SK-N-SH (cell line): ENCODE measurements around the gene C1QTNF8. TPM values are rescaled to one million over a fixed set of nuclear protein-coding genes. Genes with fewer than 3 reads are reported as not detected.

Experiments
- CTCF ChIA-PET: fragments of 300-600, 350-600 bp; formaldehyde crosslinking; extraction: SDS; loops from one replicate; lab custom pipeline; 2021; lab: Yijun Ruan, JAX
- POLR2A ChIA-PET: fragments of 350-600 bp; sonication (Branson Sonifier 250); formaldehyde crosslinking; extraction: SDS; loops from one replicate; lab custom pipeline; 2020; ENCODE audit warnings: antibody characterized with exemption, inconsistent platforms; lab: Yijun Ruan, JAX
- DNase-seq: peaks from one replicate; pipeline ENCODE4 v3.0.0; 2012
- H2AFZ ChIP-seq: fragments of 200-600 bp; sonication (generic); 2 replicates; pipeline ENCODE4 v1.8.1; 2016; ENCODE audit warnings: antibody characterized with exemption, mild to moderate bottlenecking, low read depth
- H3F3A ChIP-seq: fragments of 200-600 bp; sonication (generic); replicated peaks from 2 replicates; pipeline ENCODE3; 2016; ENCODE audit warnings: antibody characterized with exemption, mild to moderate bottlenecking; ENCODE audit not compliant: insufficient read depth
- H3K27ac ChIP-seq, 2 experiments: fragments of 200-500 bp in 1 of 2; fragments of 200-600 bp in 1 of 2; sonication (Bioruptor generic) in 1 of 2; sonication (generic), shearing (Covaris generic) in 1 of 2; 2 replicates each; pipeline versions ENCODE4 v1.5.1 to v1.6.1; 2014 to 2016; ENCODE audit warnings: low read depth in 2 of 2, inconsistent platforms in 1 of 2, low read length in 1 of 2, mild to moderate bottlenecking in 1 of 2, mixed read lengths in 1 of 2
- H3K27me3 ChIP-seq: fragments of 200-600 bp; sonication (generic), shearing (Covaris generic); 2 replicates; pipeline ENCODE4 v1.6.1; 2016; ENCODE audit warnings: mixed run types; ENCODE audit not compliant: insufficient read depth
- H3K36me3 ChIP-seq, 2 experiments: fragments of 200-500 bp in 1 of 2; fragments of 200-600 bp in 1 of 2; sonication (Bioruptor generic) in 1 of 2; sonication (generic) in 1 of 2; replicated peaks in 1 of 2; 2 replicates each; pipeline versions ENCODE3 to v1.5.1; 2014 to 2016; ENCODE audit warnings: low read length in 1 of 2, mild to moderate bottlenecking in 1 of 2; ENCODE audit not compliant: insufficient read depth in 2 of 2, control insufficient read depth in 1 of 2
- H3K4me1 ChIP-seq, 2 experiments: fragments of 200-500 bp in 1 of 2; fragments of 200-600 bp in 1 of 2; sonication (Bioruptor generic) in 1 of 2; sonication (generic), shearing (Covaris generic) in 1 of 2; 2 replicates each; pipeline versions ENCODE4 v1.5.1 to v1.6.1; 2014 to 2016; ENCODE audit warnings: low read depth in 1 of 2, low read length in 1 of 2, mixed run types in 1 of 2; ENCODE audit not compliant: insufficient read depth in 2 of 2, control insufficient read depth in 1 of 2
- H3K4me2 ChIP-seq: fragments of 200-600 bp; sonication (generic), shearing (Covaris generic); 2 replicates; pipeline ENCODE4 v1.6.1; 2017; ENCODE audit warnings: mixed run types
- H3K4me3 ChIP-seq, 2 experiments: fragments of 200-500 bp in 1 of 2; fragments of 200-600 bp in 1 of 2; sonication (Bioruptor generic) in 1 of 2; sonication (generic), shearing (Covaris generic) in 1 of 2; 2 replicates each; pipeline versions ENCODE4 v1.5.1 to v1.8.1; 2014 to 2016; ENCODE audit warnings: low read depth in 2 of 2, inconsistent platforms in 1 of 2, low read length in 1 of 2, mild to moderate bottlenecking in 1 of 2, mixed read lengths in 1 of 2, moderate library complexity in 1 of 2
- H3K79me2 ChIP-seq: fragments of 200-600 bp; sonication (generic); 2 replicates; pipeline ENCODE4 v1.8.1; 2017; ENCODE audit warnings: mild to moderate bottlenecking; ENCODE audit not compliant: insufficient read depth
- H3K9ac ChIP-seq: fragments of 200-600 bp; sonication (generic); 2 replicates; pipeline ENCODE4 v1.6.1; 2017; ENCODE audit warnings: mixed run types
- H3K9me2 ChIP-seq: fragments of 200-600 bp; sonication (generic); 2 replicates; pipeline ENCODE4 v1.6.1; 2017; ENCODE audit warnings: mixed run types
- H3K9me3 ChIP-seq: fragments of 200-600 bp; sonication (generic); 2 replicates; pipeline ENCODE4 v1.6.1; 2017; ENCODE audit warnings: mixed run types, mild to moderate bottlenecking, moderate library complexity
- H4K20me1 ChIP-seq: fragments of 200-600 bp; sonication (generic); 2 replicates; pipeline ENCODE4 v1.6.1; 2017; ENCODE audit warnings: mild to moderate bottlenecking, mixed run types; ENCODE audit not compliant: insufficient read depth
- CTCF ChIP-seq: fragments of 200-600 bp; sonication (generic); IDR thresholded peaks from 2 replicates; pipeline ENCODE4 v1.6.1; 2017; ENCODE audit warnings: antibody characterized with exemption, mild to moderate bottlenecking, moderate library complexity
- ELF1 ChIP-seq: IDR thresholded peaks from 2 replicates; pipeline ENCODE4 v1.4.0; 2012
- EP300 ChIP-seq, 2 experiments: IDR thresholded peaks; 2 replicates each; pipeline versions ENCODE4 v1.4.0 to v1.6.1; 2012; ENCODE audit warnings: borderline replicate concordance in 1 of 2, low read depth in 1 of 2, low read length in 1 of 2
- EZH2phosphoT487 ChIP-seq: fragments of 200-600 bp; sonication (generic); IDR thresholded peaks from 2 replicates; pipeline ENCODE4 v1.6.1; 2017; ENCODE audit warnings: low read depth, mixed run types, mild to moderate bottlenecking, antibody characterized with exemption, moderate library complexity, borderline replicate concordance
- FOXM1 ChIP-seq: IDR thresholded peaks from 2 replicates; pipeline ENCODE4 v1.4.0; 2012; ENCODE audit warnings: low read depth, mild to moderate bottlenecking
- GABPA ChIP-seq: IDR thresholded peaks from 2 replicates; pipeline ENCODE4 v1.4.0; 2012; ENCODE audit warnings: low read depth, mild to moderate bottlenecking
- GATA2 ChIP-seq: sonication (generic); formaldehyde crosslinking; IDR thresholded peaks from 2 replicates; pipeline ENCODE4 v1.5.0; 2020; ENCODE audit warnings: mild to moderate bottlenecking, missing genetic modification reagents
- IRF3 ChIP-seq: fragments of 150-350 bp; IDR thresholded peaks from 2 replicates; pipeline ENCODE4 v1.6.1; 2016; ENCODE audit warnings: mild to moderate bottlenecking, low read depth, low read length
- MAX ChIP-seq: IDR thresholded peaks from 2 replicates; pipeline ENCODE4 v1.4.0; 2012; ENCODE audit warnings: low read depth
- MEF2A ChIP-seq: IDR thresholded peaks from 2 replicates; pipeline ENCODE4 v1.4.0; 2012; ENCODE audit warnings: low read depth, borderline replicate concordance
- NRF1 ChIP-seq: IDR thresholded peaks from 2 replicates; pipeline ENCODE4 v1.6.1; 2012; ENCODE audit warnings: low read depth, mild to moderate bottlenecking, low read length
- PBX3 ChIP-seq: IDR thresholded peaks from 2 replicates; pipeline ENCODE4; 2012
- POLR2AphosphoS5 ChIP-seq: IDR thresholded peaks from 2 replicates; pipeline ENCODE4 v1.6.1; 2012; ENCODE audit warnings: low read depth, low read length
- REST ChIP-seq: IDR thresholded peaks from 2 replicates; pipeline ENCODE4 v1.6.1; 2012; ENCODE audit warnings: mild to moderate bottlenecking, low read depth, low read length, moderate library complexity
- TAF1 ChIP-seq: IDR thresholded peaks from 2 replicates; pipeline ENCODE4 v1.6.1; 2012; ENCODE audit warnings: low read depth, mild to moderate bottlenecking, low read length, moderate library complexity, borderline replicate concordance
- TEAD4 ChIP-seq: IDR thresholded peaks from 2 replicates; pipeline ENCODE4 v1.4.0; 2012; ENCODE audit warnings: mild to moderate bottlenecking, borderline replicate concordance; ENCODE audit not compliant: insufficient read depth
- ZBTB33 ChIP-seq: IDR thresholded peaks from 2 replicates; pipeline ENCODE4 v1.4.0; 2012; ENCODE audit warnings: low read depth, borderline replicate concordance
- WGBS: methylation state at CpG from one replicate; pipeline ENCODE4 v1.1.6; 2017; ENCODE audit warnings: low lambda C conversion rate; 5-methylcytosine and 5-hydroxymethylcytosine counted together
- polyA plus RNA-seq, 3 experiments: library from polyadenylated mRNA; depleted of rRNA; stranded (reverse); fragments of >200 nt; gene quantifications; 2 replicates each; pipeline ENCODE4 v1.2.3, GENCODE V29; 2012

C1QTNF8 gene
- polyA plus RNA-seq, 1 of the 3 experiments (the other 2 are of a cell fraction), result not detected

GRCh38 chr16:1141716-1142115, 45.7 kb upstream of the C1QTNF8 start:
- Histone ChIP-seq H3K27me3 (peaks cover 88% of the 10 kb centered on the region), H3K27ac (no peak overlapping the region), H3K9me2 (no peaks in the 10 kb centered on the region), H3K4me2 (no peak overlapping the region), H3F3A (no peaks in the 10 kb centered on the region), H2AFZ (no peak overlapping the region), H3K4me3 (no peak overlapping the region), H3K4me1 (no peaks in the 10 kb centered on the region), H3K79me2 (no peaks in the 10 kb centered on the region), H3K9ac (no peak overlapping the region), H4K20me1 (no peaks in the 10 kb centered on the region), H3K36me3 (no peaks in the 10 kb centered on the region), H3K9me3 (no peaks in the 10 kb centered on the region)
- CTCF ChIA-PET, result no interaction called here
- no peak for DNase-seq
- no CpG with 5 or more reads among the region's 8 CpGs for whole genome bisulfite sequencing
- POLR2A ChIA-PET, result no interaction called here
- TF ChIP-seq POLR2AphosphoS5, result no peak
- no peak for TF ChIP-seq CTCF
- TF ChIP-seq ZBTB33, result no peak
- no peak for TF ChIP-seq MEF2A
- no peak for TF ChIP-seq TEAD4

- H3K27me3 ChIP-seq, result peaks cover 87% of the 10 kb centered on the region
- no peaks in the 10 kb centered on the region for H4K20me1 ChIP-seq
- no peaks in the 10 kb centered on the region for H3K9me2 ChIP-seq
- H3K4me2 ChIP-seq, result no peak overlapping the region
- ChIA-PET CTCF (no interaction called here), POLR2A (no interaction called here)
- no peak overlapping the region for H3K27ac ChIP-seq
- H3F3A ChIP-seq, result no peaks in the 10 kb centered on the region
- no peak for DNase-seq
- TF ChIP-seq EP300 (IDR thresholded peaks at IDR 0.05; ENCODE audit: borderline replicate concordance in 1 of 2, low read depth in 1 of 2, low read length in 1 of 2) (no peak), GABPA (no peak), NRF1 (no peak), MAX (no peak), GATA2 (CRISPR knock-in tag) (no peak), TEAD4 (no peak), REST (no peak), TAF1 (no peak), POLR2AphosphoS5 (no peak), MEF2A (no peak), IRF3 (no peak), EZH2phosphoT487 (no peak), PBX3 (no peak), FOXM1 (no peak), ELF1 (no peak)
- H2AFZ ChIP-seq, result no peak overlapping the region
- 10% methylated on average over 7 of the region's 8 CpGs for WGBS
- no peaks in the 10 kb centered on the region for H3K79me2 ChIP-seq
- no peaks in the 10 kb centered on the region for H3K36me3 ChIP-seq
- H3K4me1 ChIP-seq, result no peaks in the 10 kb centered on the region
- no peak overlapping the region for H3K4me3 ChIP-seq
- no peak overlapping the region for H3K9ac ChIP-seq
- no peaks in the 10 kb centered on the region for H3K9me3 ChIP-seq
Measured at GRCh38 chr16:1141191-1141590, 45.1 kb upstream of the C1QTNF8 start.
